Measurements from ENCODE around the gene CRY2.

CRY2 gene

DNA sequence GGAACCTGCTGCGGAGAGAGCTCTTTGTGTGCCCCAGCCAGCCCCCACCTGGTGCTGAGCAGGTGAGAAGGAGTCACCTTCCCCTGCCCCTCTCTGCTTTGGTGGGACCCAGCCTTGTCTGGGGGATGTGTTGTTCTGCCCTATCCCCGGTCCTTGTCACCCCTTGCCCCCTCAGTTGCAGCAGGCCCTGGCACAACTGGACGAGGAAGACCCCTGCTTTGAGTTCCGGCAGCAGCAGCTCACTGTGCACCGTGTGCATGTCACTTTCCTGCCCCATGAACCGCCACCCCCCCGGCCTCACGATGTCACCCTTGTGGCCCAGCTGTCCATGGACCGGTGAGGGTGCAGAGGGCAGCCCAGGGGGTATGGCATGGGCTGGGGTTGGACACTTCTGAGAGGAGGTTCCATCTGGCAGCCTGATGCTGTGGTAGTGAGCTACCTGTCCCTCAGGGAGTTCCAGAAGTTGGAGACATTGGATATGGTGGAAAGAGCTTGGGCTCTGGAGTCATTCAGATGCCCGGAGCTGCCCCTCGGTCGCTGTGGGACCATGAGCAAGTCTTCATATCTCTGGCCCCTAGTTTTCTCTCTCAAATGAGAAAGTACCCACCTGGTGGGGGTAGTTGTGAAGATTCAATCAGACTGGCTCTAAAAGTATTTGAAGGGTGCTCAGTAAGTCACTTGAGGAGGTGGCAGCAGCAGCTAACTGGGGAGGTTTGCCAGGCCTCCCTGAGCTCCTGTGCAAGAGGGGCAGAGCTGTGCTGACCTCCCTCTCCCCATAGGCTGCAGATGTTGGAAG is 79.5 kb downstream of the CRY2 start:
- TF ChIP-seq, protein P1, sequence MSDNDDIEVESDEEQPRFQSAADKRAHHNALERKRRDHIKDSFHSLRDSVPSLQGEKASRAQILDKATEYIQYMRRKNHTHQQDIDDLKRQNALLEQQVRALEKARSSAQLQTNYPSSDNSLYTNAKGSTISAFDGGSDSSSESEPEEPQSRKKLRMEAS (IDR thresholded peaks at IDR 0.05; ENCODE audit: low read depth, low read length): no peak
- no peak for TF ChIP-seq MYC (IDR thresholded peaks at IDR 0.05; ENCODE audit: low read depth, low read length)
- TF ChIP-seq, protein P2, sequence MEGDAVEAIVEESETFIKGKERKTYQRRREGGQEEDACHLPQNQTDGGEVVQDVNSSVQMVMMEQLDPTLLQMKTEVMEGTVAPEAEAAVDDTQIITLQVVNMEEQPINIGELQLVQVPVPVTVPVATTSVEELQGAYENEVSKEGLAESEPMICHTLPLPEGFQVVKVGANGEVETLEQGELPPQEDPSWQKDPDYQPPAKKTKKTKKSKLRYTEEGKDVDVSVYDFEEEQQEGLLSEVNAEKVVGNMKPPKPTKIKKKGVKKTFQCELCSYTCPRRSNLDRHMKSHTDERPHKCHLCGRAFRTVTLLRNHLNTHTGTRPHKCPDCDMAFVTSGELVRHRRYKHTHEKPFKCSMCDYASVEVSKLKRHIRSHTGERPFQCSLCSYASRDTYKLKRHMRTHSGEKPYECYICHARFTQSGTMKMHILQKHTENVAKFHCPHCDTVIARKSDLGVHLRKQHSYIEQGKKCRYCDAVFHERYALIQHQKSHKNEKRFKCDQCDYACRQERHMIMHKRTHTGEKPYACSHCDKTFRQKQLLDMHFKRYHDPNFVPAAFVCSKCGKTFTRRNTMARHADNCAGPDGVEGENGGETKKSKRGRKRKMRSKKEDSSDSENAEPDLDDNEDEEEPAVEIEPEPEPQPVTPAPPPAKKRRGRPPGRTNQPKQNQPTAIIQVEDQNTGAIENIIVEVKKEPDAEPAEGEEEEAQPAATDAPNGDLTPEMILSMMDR (IDR thresholded peaks at IDR 0.05; ENCODE audit: low read depth, low read length): no peak
- no peak for TF ChIP-seq POLR2A (IDR thresholded peaks at IDR 0.05; ENCODE audit: extremely low read depth, insufficient read length)

DNA sequence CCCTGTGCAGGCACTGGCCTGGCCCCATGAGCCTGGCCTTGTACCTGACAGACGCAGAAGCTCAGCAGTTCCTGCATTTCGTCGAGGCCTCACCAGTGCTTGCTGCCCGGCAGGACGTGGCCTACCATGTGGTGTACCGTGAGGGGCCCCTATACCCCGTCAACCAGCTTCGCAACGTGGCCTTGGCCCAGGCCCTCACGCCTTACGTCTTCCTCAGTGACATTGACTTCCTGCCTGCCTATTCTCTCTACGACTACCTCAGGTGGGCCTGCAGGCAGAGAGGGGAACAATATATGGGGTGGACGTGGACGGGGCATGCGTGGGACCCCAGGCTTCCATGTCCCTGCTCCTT is 80.0 kb downstream of the CRY2 start:
- DNase-seq (ENCODE audit: low read depth): peak; percentile 47
- H3K4me3 ChIP-seq (ENCODE audit: low read depth, low read length): no peak overlapping the region
- TF ChIP-seq MYC (IDR thresholded peaks at IDR 0.05; ENCODE audit: low read depth, low read length) (peak; percentile 39; the same call in 1 of the 2 replicates), POLR2A (IDR thresholded peaks at IDR 0.05; ENCODE audit: extremely low read depth, insufficient read length) (no peak)
- TF ChIP-seq, protein P1 (IDR thresholded peaks at IDR 0.05; ENCODE audit: low read depth, low read length): peak; percentile 52

More for the DNA sequence above, 79.5 kb downstream of the CRY2 start:
- no peak for DNase-seq (ENCODE audit: low read depth)
- H3K4me3 ChIP-seq (ENCODE audit: low read depth, low read length): no peak overlapping the region

DNA sequence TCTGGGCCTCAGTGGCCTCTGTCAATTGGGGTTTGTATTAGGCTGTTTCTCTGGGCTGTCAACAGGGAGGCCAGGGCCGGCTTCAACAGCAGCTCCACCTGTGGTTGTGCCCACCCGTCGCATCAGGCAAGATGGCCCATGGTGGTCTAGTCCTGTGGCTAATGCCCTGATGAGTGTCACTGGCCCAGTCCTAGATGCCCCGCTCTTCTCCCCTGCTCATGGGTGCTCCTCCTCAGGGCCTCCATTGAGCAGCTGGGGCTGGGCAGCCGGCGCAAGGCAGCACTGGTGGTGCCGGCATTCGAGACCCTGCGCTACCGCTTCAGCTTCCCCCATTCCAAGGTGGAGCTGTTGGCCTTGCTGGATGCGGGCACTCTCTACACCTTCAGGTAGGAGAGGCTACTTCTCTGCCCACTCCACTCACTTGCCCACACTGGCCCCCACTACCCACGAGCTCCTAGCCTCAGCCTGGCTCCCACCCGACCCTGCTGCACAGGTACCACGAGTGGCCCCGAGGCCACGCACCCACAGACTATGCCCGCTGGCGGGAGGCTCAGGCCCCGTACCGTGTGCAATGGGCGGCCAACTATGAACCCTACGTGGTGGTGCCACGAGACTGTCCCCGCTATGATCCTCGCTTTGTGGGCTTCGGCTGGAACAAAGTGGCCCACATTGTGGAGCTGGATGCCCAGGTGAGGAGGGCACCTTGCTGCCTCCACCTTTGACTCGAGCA is 80.6 kb downstream of the CRY2 start:
- TF ChIP-seq POLR2A (IDR thresholded peaks at IDR 0.05; ENCODE audit: extremely low read depth, insufficient read length): no peak
- no peak for DNase-seq (ENCODE audit: low read depth)
- H3K4me3 ChIP-seq (ENCODE audit: low read depth, low read length): no peak overlapping the region

DNA sequence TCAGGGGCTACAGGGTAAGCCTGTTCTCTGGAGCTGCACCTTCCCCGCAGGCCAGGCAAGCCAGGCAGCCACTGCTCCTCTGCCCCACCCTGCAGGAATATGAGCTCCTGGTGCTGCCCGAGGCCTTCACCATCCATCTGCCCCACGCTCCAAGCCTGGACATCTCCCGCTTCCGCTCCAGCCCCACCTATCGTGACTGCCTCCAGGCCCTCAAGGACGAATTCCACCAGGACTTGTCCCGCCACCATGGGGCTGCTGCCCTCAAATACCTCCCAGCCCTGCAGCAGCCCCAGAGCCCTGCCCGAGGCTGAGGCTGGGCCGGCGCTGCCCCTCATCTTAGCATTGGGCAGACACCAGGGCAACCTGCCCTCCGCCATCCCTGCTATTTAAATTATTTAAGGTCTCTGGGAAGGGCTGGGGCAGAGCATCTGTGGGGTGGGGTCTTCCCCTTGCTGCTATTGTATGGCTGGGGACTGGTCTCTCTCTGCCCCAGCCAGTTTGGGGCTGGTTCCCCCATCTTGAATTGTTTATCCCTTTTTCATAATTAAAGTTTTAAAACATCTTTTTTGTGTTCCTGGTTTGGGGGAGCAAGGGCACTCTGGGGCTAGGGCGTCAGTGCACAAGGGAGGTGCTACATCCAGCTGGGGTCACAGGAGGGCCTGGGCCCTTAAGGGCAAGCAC is 81.4 kb downstream of the CRY2 start:
- no peak overlapping the region for H3K4me3 ChIP-seq (ENCODE audit: low read depth, low read length)
- no peak for DNase-seq (ENCODE audit: low read depth)
- TF ChIP-seq POLR2A (IDR thresholded peaks at IDR 0.05; ENCODE audit: extremely low read depth, insufficient read length) (no peak), MYC (IDR thresholded peaks at IDR 0.05; ENCODE audit: low read depth, low read length) (no peak)
- TF ChIP-seq, protein P1 (IDR thresholded peaks at IDR 0.05; ENCODE audit: low read depth, low read length): no peak
- TF ChIP-seq, protein P2 (IDR thresholded peaks at IDR 0.05; ENCODE audit: low read depth, low read length): no peak

DNA sequence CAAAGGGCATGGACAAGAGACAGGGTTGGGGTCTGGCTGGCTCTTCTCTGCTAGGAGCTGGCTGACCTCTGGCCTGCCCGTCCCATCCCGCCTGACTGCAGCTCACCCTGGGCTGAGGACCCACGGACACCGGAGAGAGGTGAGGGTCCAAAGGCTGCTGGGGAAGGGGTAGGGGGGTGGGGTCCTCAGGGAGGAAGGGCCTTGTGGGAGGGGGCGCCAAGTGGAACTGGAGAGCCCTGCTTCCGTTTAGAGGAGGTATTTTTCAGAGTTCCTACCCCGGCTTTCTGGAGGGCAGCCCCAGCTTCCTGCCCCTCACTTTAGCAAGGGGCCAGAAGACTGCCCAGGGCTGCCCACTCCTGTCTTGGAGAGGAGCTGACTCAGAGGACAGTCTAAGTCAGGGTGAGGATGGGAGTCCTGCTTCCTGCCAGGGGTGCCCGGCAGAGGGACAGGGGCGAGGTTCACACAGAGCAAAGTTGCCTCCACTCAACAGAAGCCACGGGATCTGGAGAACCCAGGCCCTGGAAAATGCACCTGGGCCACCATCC is 82.3 kb downstream of the CRY2 start:
- H3K4me3 ChIP-seq (ENCODE audit: low read depth, low read length): no peak overlapping the region

More for the DNA sequence above, 82.3 kb downstream of the CRY2 start:
- TF ChIP-seq POLR2A (IDR thresholded peaks at IDR 0.05; ENCODE audit: extremely low read depth, insufficient read length) (no peak), MYC (IDR thresholded peaks at IDR 0.05; ENCODE audit: low read depth, low read length) (no peak)
- TF ChIP-seq, protein P2 (IDR thresholded peaks at IDR 0.05; ENCODE audit: low read depth, low read length): no peak
- TF ChIP-seq, protein P1 (IDR thresholded peaks at IDR 0.05; ENCODE audit: low read depth, low read length): no peak
- DNase-seq (ENCODE audit: low read depth): peak; percentile 28
